Neural progenitor cell (in vitro differentiated cells): ENCODE results near the gene ESRRA.

Experiments used
- EZH2 ChIP-seq: fragments of 200-600 bp; sonication (generic); IDR thresholded peaks from 2 replicates; pipeline ENCODE4 v1.6.1; 2017; ENCODE audit warnings: antibody characterized with exemption, mild to moderate bottlenecking, moderate library complexity
- EZH2phosphoT487 ChIP-seq: fragments of 200-600 bp; sonication (generic); IDR thresholded peaks from 2 replicates; pipeline ENCODE4 v1.6.1; 2017; ENCODE audit warnings: antibody characterized with exemption
- TF ChIP-seq, protein P1 (sequence below): fragments of 200-600 bp; sonication (generic); IDR thresholded peaks from 2 replicates; pipeline ENCODE4 v1.5.1; 2017; ENCODE audit warnings: antibody characterized with exemption, mild to moderate bottlenecking

DNA sequence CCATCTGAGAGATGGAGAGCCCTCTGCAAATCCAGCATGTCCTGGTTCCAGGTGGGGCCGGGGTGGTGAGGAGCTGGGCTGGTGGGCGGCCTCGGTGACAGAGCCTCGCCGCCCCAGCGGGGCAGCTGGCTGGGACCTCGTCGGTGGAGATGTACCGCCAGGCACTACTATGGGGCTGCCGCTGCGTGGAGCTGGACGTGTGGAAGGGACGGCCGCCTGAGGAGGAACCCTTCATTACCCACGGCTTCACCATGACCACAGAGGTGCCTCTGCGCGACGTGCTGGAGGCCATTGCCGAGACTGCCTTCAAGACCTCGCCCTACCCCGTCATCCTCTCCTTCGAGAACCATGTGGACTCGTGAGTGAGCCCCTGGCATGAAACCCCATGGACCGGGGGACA is 47.0 kb upstream of the ESRRA start:
- TF ChIP-seq, protein P1, sequence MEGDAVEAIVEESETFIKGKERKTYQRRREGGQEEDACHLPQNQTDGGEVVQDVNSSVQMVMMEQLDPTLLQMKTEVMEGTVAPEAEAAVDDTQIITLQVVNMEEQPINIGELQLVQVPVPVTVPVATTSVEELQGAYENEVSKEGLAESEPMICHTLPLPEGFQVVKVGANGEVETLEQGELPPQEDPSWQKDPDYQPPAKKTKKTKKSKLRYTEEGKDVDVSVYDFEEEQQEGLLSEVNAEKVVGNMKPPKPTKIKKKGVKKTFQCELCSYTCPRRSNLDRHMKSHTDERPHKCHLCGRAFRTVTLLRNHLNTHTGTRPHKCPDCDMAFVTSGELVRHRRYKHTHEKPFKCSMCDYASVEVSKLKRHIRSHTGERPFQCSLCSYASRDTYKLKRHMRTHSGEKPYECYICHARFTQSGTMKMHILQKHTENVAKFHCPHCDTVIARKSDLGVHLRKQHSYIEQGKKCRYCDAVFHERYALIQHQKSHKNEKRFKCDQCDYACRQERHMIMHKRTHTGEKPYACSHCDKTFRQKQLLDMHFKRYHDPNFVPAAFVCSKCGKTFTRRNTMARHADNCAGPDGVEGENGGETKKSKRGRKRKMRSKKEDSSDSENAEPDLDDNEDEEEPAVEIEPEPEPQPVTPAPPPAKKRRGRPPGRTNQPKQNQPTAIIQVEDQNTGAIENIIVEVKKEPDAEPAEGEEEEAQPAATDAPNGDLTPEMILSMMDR: no peak
- TF ChIP-seq EZH2phosphoT487: no peak
- no peak for TF ChIP-seq EZH2
